Measurements from ENCODE around the gene PPP4R1.
A peak's percentile ranks its signal among the peaks of the same experiment; 100 is the strongest.

PPP4R1 gene

GRCh38 chr18:9539938-9540337 is 74.4 kb downstream of the PPP4R1 start:
- no peak for DNase-seq

- DNase-seq: peak; percentile 85
These were observed 75.1 kb downstream of the PPP4R1 start for GRCh38 chr18:9539283-9539682.

- DNase-seq: no peak
These were observed 76.7 kb downstream of the PPP4R1 start for GRCh38 chr18:9537677-9538076.

GRCh38 chr18:9536354-9537152 is 77.8 kb downstream of the PPP4R1 start:
- DNase-seq: peak; percentile 86

GRCh38 chr18:9535430-9535991 is 78.8 kb downstream of the PPP4R1 start:
- DNase-seq: peak; percentile 93

GRCh38 chr18:9534844-9535243 is 79.5 kb downstream of the PPP4R1 start:
- DNase-seq: no peak

- DNase-seq: peak; percentile 41
These were observed 82.5 kb downstream of the PPP4R1 start for GRCh38 chr18:9531791-9532410.

- DNase-seq: no peak
These were observed 83.9 kb downstream of the PPP4R1 start for GRCh38 chr18:9530226-9531009.

- no peak for DNase-seq
These were observed 87.9 kb downstream of the PPP4R1 start for GRCh38 chr18:9526458-9526857.

GRCh38 chr18:9522952-9523351 is 91.4 kb downstream of the PPP4R1 start:
- DNase-seq: no peak

- DNase-seq: no peak
These were observed 92.6 kb downstream of the PPP4R1 start for GRCh38 chr18:9521770-9522169.

- DNase-seq: no peak
These were observed 93.7 kb downstream of the PPP4R1 start for GRCh38 chr18:9520666-9521065.

GRCh38 chr18:9519399-9519798 is 95.0 kb downstream of the PPP4R1 start:
- no peak for DNase-seq

- no peak for DNase-seq
These were observed 96.5 kb downstream of the PPP4R1 start for GRCh38 chr18:9517869-9518268.

- DNase-seq: peak; percentile 46
These were observed 97.8 kb downstream of the PPP4R1 start for GRCh38 chr18:9516437-9517064.

GRCh38 chr18:9513971-9514512 is 100.3 kb downstream of the PPP4R1 start:
- DNase-seq: peak; percentile 66

GRCh38 chr18:9508446-9509025 is 105.8 kb downstream of the PPP4R1 start:
- DNase-seq: no peak

- no peak for DNase-seq
These were observed 106.7 kb downstream of the PPP4R1 start for GRCh38 chr18:9507565-9508088.

GRCh38 chr18:9506046-9506792 is 108.1 kb downstream of the PPP4R1 start:
- DNase-seq: no peak
